ENCODE data around the gene EYA3. TPM values are rescaled to one million over a fixed set of nuclear protein-coding genes. Genes with fewer than 3 reads are reported as not detected.

The EYA3 gene
- total RNA-seq, 1 experiment from 2014 or later: 26.6 TPM

DNA sequence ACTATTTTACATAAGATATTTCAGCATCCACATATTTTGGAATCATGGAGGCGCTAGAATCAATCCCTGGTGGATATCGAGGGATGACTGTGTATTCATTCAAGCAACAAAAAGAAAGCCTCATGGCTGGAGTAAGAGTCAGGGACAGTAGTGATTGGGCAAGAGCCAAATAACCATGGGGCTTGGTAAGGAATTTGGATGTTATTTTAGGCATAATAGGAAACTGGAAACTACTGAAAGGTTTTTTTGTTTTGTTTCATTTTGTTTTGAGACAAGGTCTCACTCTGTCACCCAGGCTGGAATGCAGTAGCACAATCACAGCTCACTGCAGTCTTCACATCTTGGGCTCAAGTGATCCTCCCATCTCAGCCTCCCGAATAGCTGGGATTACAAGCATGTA is 33.8 kb upstream of the EYA3 start:
- Histone ChIP-seq H3K27me3 (ENCODE audit: control insufficient read depth, insufficient read depth, low read length) (peaks cover 2% of the 10 kb centered on the region; the same call in 1 of the 2 replicates), H3K36me3 (replicated peaks; ENCODE audit: control insufficient read depth, insufficient read depth, low read length) (no peaks in the 10 kb centered on the region), H3K4me3 (ENCODE audit: insufficient read depth, low read depth, low read length) (no peak overlapping the region)
- DNase-seq: no peak

DNA sequence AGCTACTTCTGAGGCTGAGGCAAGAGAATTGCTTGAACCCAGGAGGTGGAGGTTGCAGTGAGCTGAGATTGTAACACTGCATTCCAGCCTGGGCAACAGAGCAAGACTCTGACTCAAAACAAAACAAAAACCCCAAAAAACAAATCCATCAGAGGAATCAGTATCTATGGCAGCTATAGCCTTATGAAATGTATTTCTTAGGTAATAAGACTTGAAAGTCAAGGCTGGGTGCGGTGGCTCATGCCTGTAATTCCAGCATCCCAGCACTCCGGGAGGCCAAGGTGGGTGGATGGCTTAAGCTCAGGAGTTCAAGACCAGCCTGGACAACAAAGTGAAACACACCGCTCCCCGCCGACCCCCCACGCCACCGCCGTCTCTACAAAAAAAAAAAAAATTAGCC is 31.1 kb upstream of the EYA3 start:
- no peak for DNase-seq
- H3K36me3 ChIP-seq (replicated peaks; ENCODE audit: control insufficient read depth, insufficient read depth, low read length): no peaks in the 10 kb centered on the region
- H3K27me3 ChIP-seq (ENCODE audit: control insufficient read depth, insufficient read depth, low read length): no peaks in the 10 kb centered on the region

DNA sequence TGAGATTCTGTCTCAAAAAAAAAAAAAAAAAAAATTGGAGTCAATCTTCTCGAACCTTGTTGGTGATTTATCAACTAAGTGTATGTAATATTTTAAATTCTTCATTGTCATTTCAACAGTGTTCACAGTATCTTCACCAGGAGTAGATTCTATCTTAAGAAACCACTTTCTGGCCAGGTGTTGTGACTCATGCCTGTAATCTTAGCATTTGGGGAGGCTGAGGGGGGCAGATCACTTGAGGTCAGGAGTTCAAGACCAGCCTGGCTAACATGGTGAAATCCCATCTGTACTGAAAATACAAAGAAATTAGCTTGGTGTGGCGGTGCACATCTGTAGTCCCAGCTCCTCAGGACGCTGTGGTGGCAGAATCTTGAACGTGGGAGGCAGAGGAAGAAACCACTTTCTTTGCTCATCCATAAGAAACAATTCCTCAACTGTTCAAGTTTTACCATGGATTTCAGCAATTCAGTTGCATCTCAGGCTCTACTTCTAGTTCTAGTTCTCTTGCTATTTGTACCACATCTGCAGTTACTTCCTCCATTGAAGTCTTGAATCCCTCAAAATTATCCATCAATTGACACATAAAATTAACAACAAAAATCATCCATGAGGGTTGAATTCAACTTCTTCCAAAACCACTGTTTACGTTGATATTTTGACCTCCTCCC is 30.4 kb upstream of the EYA3 start:
- Histone ChIP-seq H3K27me3 (ENCODE audit: control insufficient read depth, insufficient read depth, low read length) (no peaks in the 10 kb centered on the region), H3K4me3 (ENCODE audit: insufficient read depth, low read depth, low read length) (no peak overlapping the region), H3K36me3 (replicated peaks; ENCODE audit: control insufficient read depth, insufficient read depth, low read length) (no peaks in the 10 kb centered on the region)
- no peak for DNase-seq

More for the DNA sequence above, 31.1 kb upstream of the EYA3 start:
- no peak overlapping the region for H3K4me3 ChIP-seq (ENCODE audit: insufficient read depth, low read depth, low read length)

DNA sequence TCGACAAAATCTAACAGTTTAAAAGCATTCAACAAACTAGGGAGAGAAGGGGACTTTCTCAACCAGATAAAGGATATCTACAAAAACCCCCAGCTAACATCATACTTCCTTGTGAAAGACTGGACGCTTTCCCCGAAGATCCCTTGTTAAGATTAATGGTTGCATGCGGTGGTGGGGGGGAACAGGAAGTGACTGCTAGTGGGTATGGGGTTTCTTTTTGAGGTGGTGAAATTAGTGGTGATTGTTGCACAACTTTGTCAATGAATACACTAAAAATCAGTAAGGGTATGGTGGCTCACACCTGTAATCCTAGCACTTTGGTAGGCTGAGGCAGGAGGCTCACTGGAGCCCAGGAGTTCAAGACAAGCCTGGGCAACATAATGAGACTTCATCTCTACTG is 26.9 kb upstream of the EYA3 start:
- no peaks in the 10 kb centered on the region; the same call in 1 of the 2 replicates for H3K27me3 ChIP-seq (ENCODE audit: control insufficient read depth, insufficient read depth, low read length)
- no peak for DNase-seq
- H3K36me3 ChIP-seq (replicated peaks; ENCODE audit: control insufficient read depth, insufficient read depth, low read length): no peaks in the 10 kb centered on the region
- H3K4me3 ChIP-seq (ENCODE audit: insufficient read depth, low read depth, low read length): no peak overlapping the region

DNA sequence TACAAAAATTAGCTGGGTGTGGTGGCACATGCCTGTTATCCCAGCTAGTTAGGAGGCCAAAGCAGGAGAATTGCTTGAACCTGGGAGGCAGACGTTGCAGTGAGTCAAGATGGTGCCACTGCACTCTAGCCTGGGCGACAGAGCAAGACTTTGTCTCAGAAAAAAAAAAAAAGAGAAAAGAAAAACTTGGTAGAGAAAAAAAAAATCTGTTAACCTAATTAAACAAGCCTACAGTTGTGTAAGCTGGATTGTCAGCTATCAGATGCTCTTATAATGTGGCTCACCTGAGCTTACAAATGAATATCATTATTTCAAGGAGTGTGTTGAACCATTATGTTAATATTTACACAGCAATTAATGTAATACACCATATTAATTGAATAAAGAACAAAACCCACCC is 26.4 kb upstream of the EYA3 start:
- no peaks in the 10 kb centered on the region; the same call in 1 of the 2 replicates for H3K27me3 ChIP-seq (ENCODE audit: control insufficient read depth, insufficient read depth, low read length)
- H3K4me3 ChIP-seq (ENCODE audit: insufficient read depth, low read depth, low read length): no peak overlapping the region
- H3K36me3 ChIP-seq (replicated peaks; ENCODE audit: control insufficient read depth, insufficient read depth, low read length): no peaks in the 10 kb centered on the region
- DNase-seq: no peak

DNA sequence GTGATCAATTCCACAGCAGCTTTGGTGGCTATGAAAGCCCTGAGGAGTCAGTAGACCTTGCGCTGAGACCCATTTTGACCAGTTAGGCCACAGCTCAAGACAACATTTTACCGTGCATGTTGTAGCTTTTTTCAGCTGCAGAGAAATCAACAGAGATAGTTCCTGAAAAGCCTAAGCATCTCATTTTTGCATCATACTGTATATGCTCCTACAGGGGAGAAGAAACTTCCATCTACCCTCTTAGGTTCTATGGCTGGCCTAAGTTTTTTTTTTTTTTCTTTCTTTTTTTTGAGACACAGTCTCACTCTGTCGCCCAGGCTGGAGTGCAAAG is 24.8 kb upstream of the EYA3 start:
- no peak overlapping the region for H3K4me3 ChIP-seq (ENCODE audit: insufficient read depth, low read depth, low read length)
- DNase-seq: no peak
- H3K27me3 ChIP-seq (ENCODE audit: control insufficient read depth, insufficient read depth, low read length): no peaks in the 10 kb centered on the region; the same call in 1 of the 2 replicates

DNA sequence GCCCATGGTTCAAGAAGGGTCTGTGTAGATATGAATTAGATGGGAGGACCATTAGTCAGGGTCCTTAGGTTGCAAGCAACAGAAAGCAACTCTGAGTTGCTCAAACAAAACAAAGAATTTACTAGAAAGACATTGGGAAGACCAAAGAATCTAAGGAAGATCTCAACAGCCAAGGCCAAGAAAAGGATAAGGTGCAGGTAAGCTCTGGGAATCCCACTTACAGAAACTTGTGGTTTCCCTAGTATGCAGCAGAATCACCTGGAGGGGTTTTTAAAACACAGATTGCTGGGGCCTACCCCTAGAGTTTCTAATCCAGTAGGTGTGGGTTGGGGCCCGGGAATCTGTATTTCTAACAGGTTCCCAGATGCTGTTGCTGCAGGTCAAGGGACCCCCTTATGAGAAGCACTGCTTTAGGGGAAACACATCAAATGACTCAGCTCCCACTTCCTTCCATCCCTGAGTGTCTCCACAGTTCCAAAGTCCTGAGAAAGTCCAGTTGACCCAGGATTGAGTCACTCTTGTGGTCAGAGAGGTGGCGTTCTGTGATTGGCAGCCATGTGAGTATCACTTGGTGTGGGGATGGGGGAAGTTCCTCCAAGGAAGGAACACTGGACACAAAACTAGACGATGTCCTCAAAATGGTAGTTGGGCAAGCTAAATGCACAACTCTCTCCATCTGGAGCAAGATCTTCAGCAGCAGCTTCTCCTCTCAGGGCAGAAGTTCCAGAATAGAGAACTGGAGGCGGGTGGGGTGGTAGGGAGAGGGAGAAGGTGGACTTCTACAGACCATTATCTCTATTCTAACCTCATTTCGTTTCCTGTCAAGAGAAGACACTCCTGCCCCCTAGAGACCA is 24.2 kb upstream of the EYA3 start:
- no peak for DNase-seq
- no peak overlapping the region for H3K4me3 ChIP-seq (ENCODE audit: insufficient read depth, low read depth, low read length)
- no peaks in the 10 kb centered on the region; the same call in 1 of the 2 replicates for H3K27me3 ChIP-seq (ENCODE audit: control insufficient read depth, insufficient read depth, low read length)
- H3K36me3 ChIP-seq (replicated peaks; ENCODE audit: control insufficient read depth, insufficient read depth, low read length): no peaks in the 10 kb centered on the region

More for the DNA sequence above, 24.8 kb upstream of the EYA3 start:
- no peaks in the 10 kb centered on the region for H3K36me3 ChIP-seq (replicated peaks; ENCODE audit: control insufficient read depth, insufficient read depth, low read length)

DNA sequence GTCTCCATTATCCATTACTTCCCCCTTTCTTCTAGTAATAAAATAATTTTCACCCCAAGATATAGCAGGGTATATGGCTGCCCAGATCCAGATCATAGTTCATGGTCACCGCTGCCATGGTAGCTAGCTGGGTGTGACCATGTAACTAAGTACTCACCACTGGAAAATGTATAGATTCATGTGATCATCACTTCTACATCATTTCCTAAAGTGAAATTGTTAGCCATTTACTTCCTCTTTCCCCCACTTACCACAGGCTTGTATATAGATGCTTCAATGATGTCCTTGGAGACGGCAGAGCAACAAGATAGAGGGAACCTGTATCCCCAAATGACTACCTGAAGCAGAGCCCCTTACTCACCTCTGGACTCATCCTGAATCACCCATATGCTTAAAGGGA is 22.7 kb upstream of the EYA3 start:
- no peaks in the 10 kb centered on the region for H3K36me3 ChIP-seq (replicated peaks; ENCODE audit: control insufficient read depth, insufficient read depth, low read length)
- no peaks in the 10 kb centered on the region; the same call in 1 of the 2 replicates for H3K27me3 ChIP-seq (ENCODE audit: control insufficient read depth, insufficient read depth, low read length)
- DNase-seq: no peak
- no peak overlapping the region for H3K4me3 ChIP-seq (ENCODE audit: insufficient read depth, low read depth, low read length)

DNA sequence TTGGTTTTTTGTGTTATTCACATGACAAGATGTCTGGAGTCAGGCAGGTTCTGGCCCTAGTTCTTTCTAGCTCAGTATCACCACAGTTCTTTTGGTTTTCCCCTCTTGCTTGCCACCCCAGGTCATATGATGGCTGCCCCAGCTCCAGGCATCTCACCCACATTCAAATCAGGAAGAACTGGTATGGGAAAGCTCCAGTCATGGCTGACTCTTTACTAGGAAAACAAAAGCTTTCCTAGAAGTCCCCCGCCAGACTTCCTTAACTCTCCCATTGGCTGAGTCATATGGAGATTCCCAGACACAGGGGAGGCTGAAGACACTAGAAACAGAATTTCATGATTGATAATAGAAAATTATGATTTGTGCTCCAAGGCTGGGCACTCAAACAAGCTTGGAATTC is 22.1 kb upstream of the EYA3 start:
- no peak for DNase-seq
- no peaks in the 10 kb centered on the region for H3K36me3 ChIP-seq (replicated peaks; ENCODE audit: control insufficient read depth, insufficient read depth, low read length)
- H3K4me3 ChIP-seq (ENCODE audit: insufficient read depth, low read depth, low read length): no peak overlapping the region
- H3K27me3 ChIP-seq (ENCODE audit: control insufficient read depth, insufficient read depth, low read length): no peaks in the 10 kb centered on the region; the same call in 1 of the 2 replicates

DNA sequence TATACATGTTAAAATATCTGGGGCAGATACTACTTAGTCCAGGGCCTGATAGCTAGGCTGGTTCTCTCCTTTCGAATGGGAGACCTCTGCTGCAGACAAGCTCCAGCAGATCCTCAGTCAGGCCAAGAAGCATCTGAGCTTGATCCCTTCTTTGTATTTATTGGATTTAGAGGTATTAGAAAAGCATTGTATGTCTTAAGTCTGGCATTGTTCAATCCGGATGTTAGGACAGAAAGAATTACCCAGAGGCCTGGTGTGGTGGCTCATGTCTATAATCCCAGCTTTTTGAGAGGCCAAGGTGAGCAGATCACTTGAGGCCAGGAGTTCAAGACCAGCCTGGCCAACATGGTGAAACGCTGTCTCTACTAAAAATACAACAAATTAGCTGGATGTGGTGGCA is 21.2 kb upstream of the EYA3 start:
- no peak overlapping the region for H3K4me3 ChIP-seq (ENCODE audit: insufficient read depth, low read depth, low read length)
- H3K27me3 ChIP-seq (ENCODE audit: control insufficient read depth, insufficient read depth, low read length): no peaks in the 10 kb centered on the region; the same call in 1 of the 2 replicates
- no peak for DNase-seq
- no peaks in the 10 kb centered on the region for H3K36me3 ChIP-seq (replicated peaks; ENCODE audit: control insufficient read depth, insufficient read depth, low read length)

DNA sequence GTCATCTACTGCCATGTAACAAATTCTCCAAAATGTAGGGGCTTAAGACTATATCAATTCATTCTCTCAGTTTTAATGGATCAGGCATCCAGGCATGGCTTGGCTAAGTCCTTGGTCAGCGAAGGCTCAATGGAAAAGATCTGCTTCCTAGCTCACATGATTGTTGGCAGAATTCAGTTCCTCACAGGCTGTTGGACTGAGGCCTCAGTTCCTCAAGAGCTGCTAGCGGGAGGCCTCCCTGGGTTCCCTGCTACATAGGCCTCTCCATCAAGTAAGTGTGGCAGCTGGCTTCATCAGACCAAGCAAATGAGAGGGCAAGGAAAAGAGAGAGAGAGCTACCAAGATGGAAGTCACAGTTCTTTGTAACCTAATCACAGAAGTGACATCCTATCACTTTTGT is 19.6 kb upstream of the EYA3 start:
- Histone ChIP-seq H3K4me3 (ENCODE audit: insufficient read depth, low read depth, low read length) (no peak overlapping the region), H3K27me3 (ENCODE audit: control insufficient read depth, insufficient read depth, low read length) (no peaks in the 10 kb centered on the region; the same call in 1 of the 2 replicates), H3K36me3 (replicated peaks; ENCODE audit: control insufficient read depth, insufficient read depth, low read length) (no peaks in the 10 kb centered on the region)
- no peak for DNase-seq

DNA sequence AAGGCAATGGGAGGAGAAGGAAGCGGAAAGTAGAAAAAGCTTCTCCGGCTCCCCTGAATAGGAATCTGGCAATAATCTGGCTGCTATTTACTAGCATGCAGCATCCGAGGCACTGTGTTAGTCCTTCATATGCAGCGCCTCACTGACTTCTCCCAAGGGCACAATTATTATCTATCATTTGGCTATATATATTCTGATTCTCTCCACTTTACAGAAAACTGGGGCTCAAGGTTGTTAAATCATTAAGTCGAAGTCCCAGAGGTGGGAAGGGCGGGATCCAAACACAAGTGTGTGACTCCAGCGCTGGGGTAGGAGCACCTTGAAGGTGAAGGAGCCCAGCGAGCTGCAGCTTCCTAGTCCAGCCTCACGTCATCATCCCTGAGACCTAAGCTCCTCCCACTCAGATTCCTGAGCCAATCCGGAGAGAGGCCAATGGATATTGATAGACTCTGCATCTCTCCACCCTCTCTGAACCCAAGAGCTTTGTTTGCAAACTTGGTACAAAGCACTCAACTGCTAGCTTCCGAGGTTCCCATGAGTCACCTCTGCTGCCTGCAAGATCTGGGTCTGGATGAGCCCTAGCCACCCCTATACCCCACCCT is 16.6 kb upstream of the EYA3 start:
- Histone ChIP-seq H3K27me3 (ENCODE audit: control insufficient read depth, insufficient read depth, low read length) (no peaks in the 10 kb centered on the region), H3K4me3 (ENCODE audit: insufficient read depth, low read depth, low read length) (no peak overlapping the region), H3K36me3 (replicated peaks; ENCODE audit: control insufficient read depth, insufficient read depth, low read length) (no peaks in the 10 kb centered on the region)
- DNase-seq: peak; percentile 83

DNA sequence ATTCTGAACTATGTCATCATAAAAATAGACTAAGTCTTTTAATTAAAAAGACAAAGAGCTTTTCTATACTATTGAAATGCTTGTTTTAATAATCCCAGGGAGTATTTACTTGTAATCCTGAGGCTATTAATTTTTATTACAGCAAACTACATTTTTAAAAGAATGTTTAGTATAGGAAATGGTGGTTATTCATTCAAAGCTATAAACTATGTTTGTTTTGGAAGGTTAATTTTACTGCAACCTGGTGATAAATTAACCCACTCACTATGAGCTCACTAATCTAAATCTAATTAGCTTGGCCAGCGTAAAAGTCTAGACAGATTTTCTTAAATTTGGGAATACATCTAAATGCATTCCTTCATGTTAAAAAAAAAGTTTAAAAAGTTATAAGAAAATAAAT is 13.8 kb upstream of the EYA3 start:
- no peaks in the 10 kb centered on the region for H3K36me3 ChIP-seq (replicated peaks; ENCODE audit: control insufficient read depth, insufficient read depth, low read length)
- no peak overlapping the region for H3K4me3 ChIP-seq (ENCODE audit: insufficient read depth, low read depth, low read length)
- no peaks in the 10 kb centered on the region for H3K27me3 ChIP-seq (ENCODE audit: control insufficient read depth, insufficient read depth, low read length)
- no peak for DNase-seq

DNA sequence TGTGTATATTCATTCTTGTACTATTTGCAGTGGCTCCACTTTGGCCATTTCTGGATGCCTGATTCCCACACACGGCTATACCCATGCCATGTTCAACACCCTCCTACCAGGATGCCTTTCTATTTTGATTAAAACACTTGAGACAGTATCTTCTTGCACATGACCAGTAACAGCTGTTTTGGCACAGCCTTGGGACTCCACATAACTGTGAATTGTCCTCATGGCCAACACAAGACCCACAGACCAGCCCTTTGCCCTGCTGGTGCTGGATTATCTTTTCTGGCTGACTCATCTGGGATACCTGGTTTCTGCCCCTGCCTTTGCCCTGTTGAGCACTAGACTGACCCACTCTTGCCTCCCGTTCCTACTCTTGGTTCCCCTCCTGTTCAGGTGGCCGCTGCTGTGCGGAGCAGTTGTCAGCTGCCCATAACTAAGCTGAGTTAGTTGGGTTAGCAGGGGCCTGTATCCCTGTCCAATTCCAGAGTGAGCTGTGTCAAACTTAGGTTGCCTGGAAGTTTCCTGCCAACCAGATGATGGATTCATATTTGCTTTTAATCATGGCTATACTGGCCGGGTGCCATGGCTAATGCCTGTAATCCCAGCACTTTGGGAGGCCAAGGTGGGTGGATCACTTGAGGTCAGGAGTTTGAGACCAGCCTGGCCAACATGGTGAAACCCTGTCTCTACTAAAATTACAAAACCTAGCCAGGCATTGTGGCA is 10.8 kb upstream of the EYA3 start:
- H3K27me3 ChIP-seq (ENCODE audit: control insufficient read depth, insufficient read depth, low read length): no peaks in the 10 kb centered on the region
- no peaks in the 10 kb centered on the region for H3K36me3 ChIP-seq (replicated peaks; ENCODE audit: control insufficient read depth, insufficient read depth, low read length)
- no peak for DNase-seq
- H3K4me3 ChIP-seq (ENCODE audit: insufficient read depth, low read depth, low read length): no peak overlapping the region
